ENCODE results near the gene IL17F. TPM values are rescaled to one million over a fixed set of nuclear protein-coding genes. Genes with fewer than 3 reads are reported as not detected.

IL17F gene
- total and polyA plus RNA-seq, 4 donors = not detected

DNA sequence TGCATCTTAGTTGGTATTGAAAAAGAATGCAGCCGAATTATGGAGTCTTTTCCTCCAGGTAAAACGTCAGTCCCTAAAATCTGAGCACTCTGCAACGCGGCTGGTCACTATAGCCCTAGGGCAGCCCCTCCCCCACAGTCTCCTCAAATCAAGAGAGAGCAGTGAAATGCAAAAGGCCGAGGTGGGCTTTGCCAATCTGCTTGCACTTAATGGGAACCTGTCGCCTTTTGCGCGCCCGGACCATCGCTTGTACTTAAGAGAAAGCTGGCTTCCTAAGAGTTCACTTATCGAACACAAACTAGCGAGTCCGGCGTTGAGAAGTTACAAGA is 39.8 kb upstream of the IL17F start:
- no peaks in the 10 kb centered on the region for H3K9me3 ChIP-seq (ENCODE audit: control insufficient read depth in 4 of 4, low read length in 3 of 4)
- H3K36me3 ChIP-seq (ENCODE audit: control insufficient read depth in 4 of 4, insufficient read depth in 3 of 4, low read depth in 1 of 4, low read length in 3 of 4) = peaks cover 3 to 29% (median 24%) of the 10 kb centered on the region in 4 donors
- H3K4me3 ChIP-seq (ENCODE audit: low read depth in 1 of 3, low read length in 3 of 3) = peak overlapping the region; percentile 81 to 87 (median 82)
- peaks cover 0 to 22% (median 8%) of the 10 kb centered on the region in 4 donors for H3K4me1 ChIP-seq (ENCODE audit: control insufficient read depth in 4 of 4, insufficient read depth in 4 of 4, low read length in 3 of 4)
- H3K27ac ChIP-seq (ENCODE audit: low read depth in 1 of 2, low read length in 2 of 2) = peak overlapping the region; percentile 23 to 49
- WGBS = under 1% methylated on average over 14 of the region's 14 CpGs
- no peak for TF ChIP-seq GABPA (IDR thresholded peaks at IDR 0.05 in 1 of 2, conservative IDR thresholded peaks at IDR 0.05 in 1 of 2)
- TF ChIP-seq RAD21 (IDR thresholded peaks at IDR 0.05) = no peak
- no peak for TF ChIP-seq HNF4A (conservative IDR thresholded peaks at IDR 0.05)
- TF ChIP-seq, protein P1, sequence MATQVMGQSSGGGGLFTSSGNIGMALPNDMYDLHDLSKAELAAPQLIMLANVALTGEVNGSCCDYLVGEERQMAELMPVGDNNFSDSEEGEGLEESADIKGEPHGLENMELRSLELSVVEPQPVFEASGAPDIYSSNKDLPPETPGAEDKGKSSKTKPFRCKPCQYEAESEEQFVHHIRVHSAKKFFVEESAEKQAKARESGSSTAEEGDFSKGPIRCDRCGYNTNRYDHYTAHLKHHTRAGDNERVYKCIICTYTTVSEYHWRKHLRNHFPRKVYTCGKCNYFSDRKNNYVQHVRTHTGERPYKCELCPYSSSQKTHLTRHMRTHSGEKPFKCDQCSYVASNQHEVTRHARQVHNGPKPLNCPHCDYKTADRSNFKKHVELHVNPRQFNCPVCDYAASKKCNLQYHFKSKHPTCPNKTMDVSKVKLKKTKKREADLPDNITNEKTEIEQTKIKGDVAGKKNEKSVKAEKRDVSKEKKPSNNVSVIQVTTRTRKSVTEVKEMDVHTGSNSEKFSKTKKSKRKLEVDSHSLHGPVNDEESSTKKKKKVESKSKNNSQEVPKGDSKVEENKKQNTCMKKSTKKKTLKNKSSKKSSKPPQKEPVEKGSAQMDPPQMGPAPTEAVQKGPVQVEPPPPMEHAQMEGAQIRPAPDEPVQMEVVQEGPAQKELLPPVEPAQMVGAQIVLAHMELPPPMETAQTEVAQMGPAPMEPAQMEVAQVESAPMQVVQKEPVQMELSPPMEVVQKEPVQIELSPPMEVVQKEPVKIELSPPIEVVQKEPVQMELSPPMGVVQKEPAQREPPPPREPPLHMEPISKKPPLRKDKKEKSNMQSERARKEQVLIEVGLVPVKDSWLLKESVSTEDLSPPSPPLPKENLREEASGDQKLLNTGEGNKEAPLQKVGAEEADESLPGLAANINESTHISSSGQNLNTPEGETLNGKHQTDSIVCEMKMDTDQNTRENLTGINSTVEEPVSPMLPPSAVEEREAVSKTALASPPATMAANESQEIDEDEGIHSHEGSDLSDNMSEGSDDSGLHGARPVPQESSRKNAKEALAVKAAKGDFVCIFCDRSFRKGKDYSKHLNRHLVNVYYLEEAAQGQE (IDR thresholded peaks at IDR 0.05) = no peak
- TF ChIP-seq, protein P2, sequence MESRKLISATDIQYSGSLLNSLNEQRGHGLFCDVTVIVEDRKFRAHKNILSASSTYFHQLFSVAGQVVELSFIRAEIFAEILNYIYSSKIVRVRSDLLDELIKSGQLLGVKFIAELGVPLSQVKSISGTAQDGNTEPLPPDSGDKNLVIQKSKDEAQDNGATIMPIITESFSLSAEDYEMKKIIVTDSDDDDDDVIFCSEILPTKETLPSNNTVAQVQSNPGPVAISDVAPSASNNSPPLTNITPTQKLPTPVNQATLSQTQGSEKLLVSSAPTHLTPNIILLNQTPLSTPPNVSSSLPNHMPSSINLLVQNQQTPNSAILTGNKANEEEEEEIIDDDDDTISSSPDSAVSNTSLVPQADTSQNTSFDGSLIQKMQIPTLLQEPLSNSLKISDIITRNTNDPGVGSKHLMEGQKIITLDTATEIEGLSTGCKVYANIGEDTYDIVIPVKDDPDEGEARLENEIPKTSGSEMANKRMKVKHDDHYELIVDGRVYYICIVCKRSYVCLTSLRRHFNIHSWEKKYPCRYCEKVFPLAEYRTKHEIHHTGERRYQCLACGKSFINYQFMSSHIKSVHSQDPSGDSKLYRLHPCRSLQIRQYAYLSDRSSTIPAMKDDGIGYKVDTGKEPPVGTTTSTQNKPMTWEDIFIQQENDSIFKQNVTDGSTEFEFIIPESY (IDR thresholded peaks at IDR 0.05) = no peak
- no peak for TF ChIP-seq NR2F2 (IDR thresholded peaks at IDR 0.05)
- TF ChIP-seq HNF4G (IDR thresholded peaks at IDR 0.05) = no peak
- no peak for TF ChIP-seq FOXA2 (IDR thresholded peaks at IDR 0.05)
- TF ChIP-seq, protein P3, sequence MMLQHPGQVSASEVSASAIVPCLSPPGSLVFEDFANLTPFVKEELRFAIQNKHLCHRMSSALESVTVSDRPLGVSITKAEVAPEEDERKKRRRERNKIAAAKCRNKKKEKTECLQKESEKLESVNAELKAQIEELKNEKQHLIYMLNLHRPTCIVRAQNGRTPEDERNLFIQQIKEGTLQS (IDR thresholded peaks at IDR 0.05) = no peak
- no peak for TF ChIP-seq TAF1 (conservative IDR thresholded peaks at IDR 0.05)
- no peaks in the 10 kb centered on the region for H3K27me3 ChIP-seq (ENCODE audit: control insufficient read depth in 4 of 4, insufficient read depth in 4 of 4, low read length in 3 of 4)
- H3K9ac ChIP-seq (ENCODE audit: low read depth in 1 of 2, low read length in 2 of 2) = peak overlapping the region; percentile 26 to 73
- DNase-seq (ENCODE audit: low spot score) = no peak

DNA sequence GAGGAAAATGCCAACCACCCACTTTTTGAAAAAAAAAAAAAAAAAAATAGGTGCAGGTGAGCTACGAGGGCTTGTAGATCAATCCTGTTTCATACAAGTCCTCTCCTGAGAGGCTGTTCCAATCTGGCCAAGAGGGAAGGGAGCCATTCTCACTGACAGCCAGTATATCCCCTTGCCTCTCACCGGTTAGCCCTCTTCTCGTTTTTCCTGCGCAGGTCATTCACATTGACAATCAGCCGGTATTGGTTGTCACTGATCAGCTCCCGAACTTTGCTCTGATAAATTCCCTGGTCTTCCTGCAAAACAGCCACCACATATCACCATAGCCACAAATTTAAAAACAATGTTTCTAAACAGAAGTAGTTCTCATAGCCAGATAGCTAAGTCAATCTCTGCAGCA is 38.8 kb upstream of the IL17F start:
- TF ChIP-seq, protein P1 (IDR thresholded peaks at IDR 0.05) = no peak
- TF ChIP-seq HNF4A (conservative IDR thresholded peaks at IDR 0.05) = no peak
- TF ChIP-seq, protein P3 (IDR thresholded peaks at IDR 0.05) = no peak
- no peak for TF ChIP-seq NR2F2 (IDR thresholded peaks at IDR 0.05)
- no peak for TF ChIP-seq YY1 (IDR thresholded peaks at IDR 0.05)
- TF ChIP-seq RAD21 (IDR thresholded peaks at IDR 0.05) = no peak
- no peak for TF ChIP-seq FOXA2 (IDR thresholded peaks at IDR 0.05)
- TF ChIP-seq EGR1 (IDR thresholded peaks at IDR 0.05; ENCODE audit: low read depth in 2 of 2) = no peak
- no peak overlapping the region for H3K27ac ChIP-seq (ENCODE audit: low read depth in 1 of 2, low read length in 2 of 2)
- peaks cover 0 to 22% (median 8%) of the 10 kb centered on the region in 4 donors for H3K4me1 ChIP-seq (ENCODE audit: control insufficient read depth in 4 of 4, insufficient read depth in 4 of 4, low read length in 3 of 4)
- no peaks in the 10 kb centered on the region for H3K9me3 ChIP-seq (ENCODE audit: control insufficient read depth in 4 of 4, low read length in 3 of 4)
- peaks cover 3 to 37% (median 30%) of the 10 kb centered on the region in 4 donors for H3K36me3 ChIP-seq (ENCODE audit: control insufficient read depth in 4 of 4, insufficient read depth in 3 of 4, low read depth in 1 of 4, low read length in 3 of 4)
- H3K4me3 ChIP-seq (ENCODE audit: low read depth in 1 of 3, low read length in 3 of 3) = no peak overlapping the region
- H3K9ac ChIP-seq (ENCODE audit: low read depth in 1 of 2, low read length in 2 of 2) = no peak overlapping the region
- H3K27me3 ChIP-seq (ENCODE audit: control insufficient read depth in 4 of 4, insufficient read depth in 4 of 4, low read length in 3 of 4) = no peaks in the 10 kb centered on the region
- no peak for DNase-seq (ENCODE audit: low spot score)
- 57% methylated on average over 6 of the region's 6 CpGs for WGBS

All from liver (tissue), 9 donors.